Epidermal melanocyte (primary cell): ENCODE results near the gene CYP3A7.
"Not testable (repeated sequence)": the region's sequence is repeated elsewhere in the genome, so short reads cannot be mapped to it uniquely, and the experiment has no call there.

Experiments
- DNase-seq: peaks from one replicate; pipeline ENCODE4 v3.0.0; 2011; ENCODE audit warnings: low spot score; ENCODE audit not compliant: insufficient read length

CYP3A7 gene

DNA sequence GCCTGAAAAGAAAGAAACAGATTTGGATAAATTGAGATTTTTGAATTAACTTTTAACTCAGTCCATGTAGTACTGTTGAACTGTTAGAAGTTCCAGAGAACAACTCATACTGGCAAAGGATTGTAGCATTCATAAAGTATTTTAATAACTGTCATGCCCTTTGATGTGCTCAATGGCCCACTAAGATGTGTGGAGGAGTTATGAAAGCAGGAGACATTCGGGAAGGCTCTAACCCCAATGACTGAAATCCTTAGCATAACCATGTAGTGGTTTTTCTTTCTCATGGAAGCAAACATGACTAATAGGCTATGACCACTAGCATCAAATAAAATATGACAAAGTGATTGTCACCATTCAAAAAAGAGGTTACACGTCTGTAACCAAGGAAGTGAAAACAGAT lies 25.7 kb downstream of the CYP3A7 start:
- DNase-seq, result no peak

DNA sequence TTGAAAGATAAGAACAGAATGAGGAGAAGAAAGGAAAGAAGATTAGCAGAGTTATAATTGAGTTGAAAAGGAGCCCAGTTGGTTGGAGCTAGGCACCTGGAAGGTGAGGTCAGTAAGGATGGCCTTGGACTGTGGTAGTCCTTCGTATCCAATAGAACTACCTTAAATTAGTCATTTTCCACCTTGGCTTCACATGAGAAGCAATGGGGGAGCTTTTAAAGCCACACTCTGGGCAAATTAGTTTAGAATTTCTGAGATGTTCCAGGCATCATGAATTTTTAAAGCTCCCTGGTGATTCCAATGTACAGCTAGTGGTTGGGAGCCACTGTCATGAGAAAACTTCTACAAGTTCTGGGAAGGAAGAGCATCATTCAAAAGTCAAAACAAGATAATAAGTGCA lies 27.9 kb downstream of the CYP3A7 start:
- DNase-seq, result no peak

DNA sequence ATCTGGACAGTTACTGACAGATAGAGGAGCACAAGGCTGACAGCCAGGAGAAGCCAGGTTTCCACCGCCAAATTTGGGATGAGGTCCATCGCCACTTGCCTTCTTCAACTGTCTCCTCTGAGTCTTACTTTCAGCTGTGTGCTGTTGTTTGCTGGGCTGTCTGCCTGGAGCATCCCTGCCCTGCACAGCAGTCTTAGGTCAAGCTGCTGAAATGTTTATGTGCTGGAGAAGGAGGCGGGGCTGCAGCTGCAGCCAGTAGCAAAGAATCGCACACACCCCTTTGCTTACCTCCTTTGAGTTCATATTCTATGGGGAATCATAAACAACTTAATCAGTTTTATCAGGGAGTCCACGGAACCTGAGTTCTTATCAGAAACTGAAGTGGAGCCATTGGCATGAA lies 35.0 kb downstream of the CYP3A7 start:
- DNase-seq, result no peak

- DNase-seq, result not testable (repeated sequence)
Measured at GRCh38 chr7:99698867-99699730, 35.9 kb downstream of the CYP3A7 start.

DNA sequence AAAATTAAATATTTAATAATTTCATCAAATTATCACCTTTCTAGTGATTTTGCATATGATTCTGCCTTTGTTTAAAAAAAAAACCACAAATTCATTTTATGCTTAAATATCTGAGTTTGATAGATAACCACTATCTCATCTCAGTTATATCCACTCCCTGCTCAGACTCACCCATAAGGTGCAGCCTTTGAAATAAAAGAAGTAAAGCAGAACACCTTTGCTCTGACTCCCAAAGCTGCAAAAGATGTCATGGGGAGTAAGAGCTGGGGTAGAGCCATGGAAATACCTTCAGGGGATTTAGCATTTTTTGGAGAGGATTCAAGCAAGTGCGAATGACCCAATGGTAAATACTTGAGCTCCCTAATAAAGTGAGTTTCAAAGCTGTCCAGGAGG lies 40.1 kb downstream of the CYP3A7 start:
- no peak for DNase-seq

DNA sequence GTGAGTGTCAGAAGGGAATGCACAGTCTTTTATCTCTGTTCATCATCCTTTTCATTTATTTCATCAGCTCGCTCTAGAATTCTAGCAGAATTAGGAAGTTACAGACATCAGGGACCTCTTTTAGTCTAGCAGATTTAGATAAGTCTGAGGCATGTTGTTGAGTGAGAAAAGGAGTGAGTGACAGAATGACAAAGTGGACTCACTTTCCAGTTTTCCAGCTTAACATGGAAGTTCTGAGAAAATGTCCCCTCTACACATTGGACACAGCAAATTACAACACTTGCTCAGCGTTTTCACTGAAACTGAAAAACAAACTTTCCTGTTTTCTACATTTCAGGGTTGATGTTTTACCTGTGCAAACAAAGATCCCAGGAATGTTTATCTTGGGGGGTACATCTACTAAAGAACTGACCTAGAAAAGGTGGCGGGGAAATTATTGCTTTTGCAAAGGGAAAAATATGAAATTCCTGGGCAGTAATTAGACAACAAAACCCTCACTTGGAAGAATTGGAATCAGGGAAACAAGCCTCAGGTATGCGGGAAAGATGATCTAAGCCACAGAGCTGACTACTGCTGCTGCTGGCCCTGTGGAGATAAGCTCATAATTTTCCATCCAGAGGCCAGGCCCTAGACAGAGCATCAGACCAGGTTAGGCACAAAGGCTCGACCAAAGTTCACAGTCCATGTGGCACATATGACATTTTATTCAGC lies 40.6 kb downstream of the CYP3A7 start:
- no peak for DNase-seq

GRCh38 chr7:99693427-99694200 lies 41.4 kb downstream of the CYP3A7 start:
- no peak for DNase-seq

DNA sequence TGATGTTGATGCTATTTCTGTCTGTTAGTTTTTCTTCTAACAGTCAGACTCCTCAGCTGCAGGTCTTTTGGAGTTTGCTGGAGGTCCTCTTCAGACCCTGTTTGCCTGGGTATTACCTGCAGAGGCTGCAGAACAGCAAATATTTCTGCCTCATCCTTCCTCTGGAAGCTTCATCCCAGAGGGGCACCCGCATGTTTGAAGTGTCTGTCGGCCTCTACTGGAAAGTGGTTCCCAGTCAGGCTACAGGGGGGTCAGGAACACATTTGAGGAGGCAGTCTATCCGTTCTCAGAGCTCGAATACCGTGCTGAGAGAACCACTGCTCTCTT lies 41.9 kb downstream of the CYP3A7 start:
- DNase-seq, result no peak

DNA sequence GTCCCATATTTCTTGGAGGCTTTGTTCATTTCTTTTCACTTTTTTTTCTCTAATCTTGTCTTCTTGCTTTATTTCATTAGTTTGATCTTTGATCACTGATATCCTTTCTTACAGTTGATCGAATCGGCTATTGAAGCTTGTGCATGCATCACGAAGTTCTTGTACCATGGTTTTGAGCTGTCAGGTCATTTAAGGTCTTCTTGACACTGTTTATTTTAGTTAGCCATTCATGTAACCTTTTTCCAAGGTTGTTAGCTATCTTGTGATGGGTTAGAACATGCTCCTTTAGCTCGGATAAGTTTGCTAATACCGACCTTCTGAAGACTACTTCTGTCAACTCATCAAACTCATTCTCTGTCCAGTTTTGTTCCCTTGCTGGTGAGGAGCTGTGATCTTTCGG lies 42.4 kb downstream of the CYP3A7 start:
- not testable (repeated sequence) for DNase-seq

DNA sequence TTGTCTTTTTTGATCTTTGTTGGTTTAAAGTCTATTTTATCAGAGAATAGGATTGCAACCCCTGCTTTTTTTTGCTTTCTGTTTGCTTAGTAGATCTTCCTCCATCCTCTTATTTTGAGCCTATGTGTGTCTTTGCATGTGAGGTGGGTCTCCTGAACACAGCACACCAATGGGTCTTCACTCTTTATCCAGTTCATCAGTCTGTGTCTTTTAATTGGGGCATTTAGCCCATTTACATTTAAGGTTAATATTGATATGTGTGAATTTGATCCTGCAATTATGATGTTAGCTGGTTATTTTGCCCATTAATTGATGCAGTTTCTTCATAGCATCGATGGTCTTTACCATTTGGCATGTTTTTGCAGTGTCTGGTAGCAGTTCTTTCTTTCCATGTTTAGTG lies 43.3 kb downstream of the CYP3A7 start:
- DNase-seq, result not testable (repeated sequence)

DNA sequence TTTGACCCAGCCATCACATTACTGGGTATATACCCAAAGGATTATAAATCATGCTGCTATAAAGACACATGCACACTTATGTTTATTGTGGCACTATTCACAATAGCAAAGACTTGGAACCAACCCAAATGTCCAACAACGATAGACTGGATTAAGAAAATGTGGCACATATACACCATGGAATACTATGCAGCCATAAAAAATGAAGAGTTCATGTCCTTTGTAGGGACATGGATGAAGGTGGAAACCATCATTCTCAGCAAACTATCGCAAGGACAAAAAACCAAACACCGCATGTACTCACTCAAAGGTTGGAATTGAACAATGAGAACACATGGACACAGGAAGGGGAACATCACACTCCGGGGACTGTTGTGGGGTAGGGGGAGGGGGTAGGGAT lies 44.1 kb downstream of the CYP3A7 start:
- DNase-seq, result not testable (repeated sequence)

GRCh38 chr7:99685871-99686608 lies 49.0 kb downstream of the CYP3A7 start:
- DNase-seq, result not testable (repeated sequence)

DNA sequence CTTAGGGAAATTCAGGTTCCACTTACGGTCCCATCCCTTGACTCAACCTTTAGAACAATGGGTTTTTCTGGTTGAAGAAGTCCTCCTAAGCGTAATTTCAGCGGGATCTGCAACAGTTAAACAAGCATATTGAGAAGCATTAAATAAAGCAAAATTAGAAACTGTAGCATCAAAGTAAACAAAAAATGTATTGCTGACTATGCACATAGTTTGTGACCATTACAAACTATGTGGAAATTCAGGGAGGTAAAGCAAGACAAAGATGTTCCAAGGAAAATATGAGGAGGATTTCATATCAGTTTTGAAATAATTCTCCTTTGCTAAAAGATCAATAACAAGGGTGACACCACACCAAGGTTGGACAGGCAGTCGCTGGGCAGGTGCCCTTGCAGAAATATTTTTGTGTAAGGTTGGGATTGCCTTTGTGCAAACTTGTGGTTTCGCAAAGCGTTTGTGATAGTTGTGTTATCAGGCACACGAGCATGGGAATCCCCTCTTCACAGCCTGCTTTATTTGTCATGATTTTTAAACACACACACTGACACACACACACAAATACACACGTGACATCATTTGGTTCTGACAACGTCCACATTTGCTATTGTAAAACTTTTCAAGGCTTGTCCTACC lies 49.8 kb downstream of the CYP3A7 start:
- DNase-seq, result no peak

DNA sequence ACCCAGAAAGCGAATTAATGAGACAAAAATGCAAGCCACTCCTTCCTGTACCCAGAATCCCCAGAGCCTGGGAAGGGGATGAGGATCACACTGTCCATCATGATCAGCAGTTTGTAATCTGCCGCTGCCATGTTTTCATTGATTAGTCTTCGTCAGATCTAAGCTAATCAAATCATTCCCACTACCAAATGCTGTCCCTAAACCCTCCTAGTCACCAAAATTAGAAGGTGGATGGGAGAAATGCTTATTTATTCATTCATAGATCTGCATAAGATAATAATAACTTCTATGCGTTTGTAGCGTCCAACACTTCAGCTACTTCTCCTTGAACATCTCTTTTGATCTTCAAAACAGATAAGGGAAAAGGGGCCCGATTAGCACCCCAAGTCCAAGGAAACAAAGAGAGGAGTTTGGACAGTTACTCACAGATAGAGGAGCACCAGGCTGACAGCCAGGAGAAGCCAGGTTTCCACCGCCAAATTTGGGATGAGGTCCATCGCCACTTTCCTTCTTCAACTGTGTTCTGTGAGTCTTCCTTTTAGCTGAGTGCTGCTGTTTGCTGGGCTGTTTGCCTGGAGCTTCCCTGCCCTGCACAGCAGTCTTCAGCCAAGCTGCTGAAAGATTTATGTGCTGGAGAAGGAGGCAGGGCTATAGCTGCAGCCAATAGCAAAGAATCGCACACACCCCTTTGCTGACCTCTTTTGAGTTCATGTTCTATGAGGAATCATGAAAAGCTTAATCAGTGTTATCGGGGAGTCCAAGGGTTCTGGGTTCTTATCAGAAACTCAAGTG lies 55.4 kb downstream of the CYP3A7 start, which contains the start of gene CYP3A5:
Gene CYP3A5 (minus strand): TSS at position 597 of the 792 bp plus-strand sequence. CDS start 100 bp downstream, at position 497.
- no peak for DNase-seq

DNA sequence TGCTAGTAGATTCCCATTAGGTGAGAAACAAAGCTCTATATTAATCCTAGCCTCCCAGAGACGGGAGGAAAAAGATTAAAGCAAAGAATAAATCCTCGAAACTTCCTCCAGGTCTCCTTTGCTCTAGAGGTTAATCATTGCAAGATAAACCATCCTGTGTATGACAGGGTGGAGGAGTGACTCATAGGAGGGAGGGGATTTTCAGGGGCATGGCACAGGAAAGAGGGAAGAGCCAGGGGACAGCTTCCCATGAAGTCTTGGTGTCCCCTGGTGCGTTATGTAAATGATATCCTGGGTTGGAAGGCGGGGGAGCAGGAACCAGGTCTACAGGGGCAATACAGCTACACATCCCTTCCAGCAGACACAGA lies 56.0 kb downstream of the CYP3A7 start:
- no peak for DNase-seq

- no peak for DNase-seq
Measured at GRCh38 chr7:99677648-99678045, 57.3 kb downstream of the CYP3A7 start.

- DNase-seq, result no peak
Measured at GRCh38 chr7:99677013-99677647, 57.9 kb downstream of the CYP3A7 start.

DNA sequence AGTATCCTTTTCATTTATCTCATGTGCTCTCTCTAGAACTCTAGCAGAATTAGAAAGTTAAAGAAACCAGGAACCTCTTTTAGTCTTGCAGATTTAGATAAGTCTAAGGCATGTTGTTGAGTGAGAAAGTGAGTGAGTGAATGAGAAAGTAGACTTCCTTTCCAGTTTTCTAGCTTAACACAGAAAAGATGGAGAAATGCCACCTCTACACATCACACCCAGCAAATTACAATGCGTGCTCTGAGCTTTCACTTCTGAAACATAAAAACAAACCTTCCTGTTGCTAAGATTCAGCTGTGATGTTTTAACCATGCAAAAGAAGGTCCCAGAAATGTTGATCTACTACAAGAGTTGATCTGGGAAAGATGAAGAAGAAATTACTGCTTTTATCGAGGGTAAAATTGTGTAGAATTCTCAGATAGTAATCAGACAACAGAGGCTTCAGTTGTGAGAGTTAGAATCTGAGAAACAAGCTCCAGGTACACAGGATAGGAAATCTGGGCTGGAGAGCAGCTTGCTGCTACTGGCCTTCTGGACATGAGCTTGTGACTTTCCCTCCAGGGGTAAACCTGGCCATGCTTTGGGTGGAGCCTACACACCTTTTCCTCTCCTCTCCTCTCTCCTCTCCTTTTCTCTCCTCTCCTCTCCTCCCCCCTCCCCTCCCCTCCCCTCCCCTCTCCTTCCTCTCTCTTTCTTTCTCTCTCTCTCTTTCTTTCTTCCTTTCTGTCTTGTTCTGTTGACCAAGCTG lies 59.8 kb downstream of the CYP3A7 start:
- DNase-seq, result no peak

- no peak for DNase-seq
Measured at GRCh38 chr7:99672573-99672972, 62.4 kb downstream of the CYP3A7 start.
